T1000 (cell line): ENCODE results near the gene GNAS-AS1.

Experiments used
- DNase-seq: peaks from one replicate; lab custom pipeline; 2025; ENCODE audit warnings: mixed read lengths; lab: John Stamatoyannopoulos, UW

GNAS-AS1 gene

DNA sequence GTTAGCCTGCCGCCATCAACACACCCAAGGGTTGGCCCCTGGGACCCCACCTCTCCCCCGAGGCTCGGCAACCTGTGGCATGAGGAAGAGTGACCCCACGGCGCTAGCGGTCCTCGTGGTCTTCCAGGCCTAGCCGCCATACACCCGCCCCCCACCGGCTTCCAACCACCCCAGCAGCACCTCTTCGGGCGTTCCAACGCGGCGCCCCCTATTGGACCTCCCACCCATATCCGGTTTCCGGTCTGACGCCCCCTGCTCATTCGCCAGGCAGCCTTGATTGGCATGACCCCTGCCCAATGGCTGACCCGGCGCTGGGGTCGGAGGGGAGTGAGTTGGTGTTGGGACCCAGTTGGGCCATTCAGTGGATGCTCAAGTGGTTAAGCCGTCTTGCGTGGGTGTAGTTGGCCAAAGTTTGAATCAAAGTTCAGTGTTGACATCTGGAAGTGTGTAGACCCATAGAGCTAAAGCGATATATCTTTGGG, at the start of gene GNAS-AS1:
Gene GNAS-AS1, minus strand, starts transcription at position 210 of the 482 bp plus-strand sequence.
- no peak for DNase-seq

DNA sequence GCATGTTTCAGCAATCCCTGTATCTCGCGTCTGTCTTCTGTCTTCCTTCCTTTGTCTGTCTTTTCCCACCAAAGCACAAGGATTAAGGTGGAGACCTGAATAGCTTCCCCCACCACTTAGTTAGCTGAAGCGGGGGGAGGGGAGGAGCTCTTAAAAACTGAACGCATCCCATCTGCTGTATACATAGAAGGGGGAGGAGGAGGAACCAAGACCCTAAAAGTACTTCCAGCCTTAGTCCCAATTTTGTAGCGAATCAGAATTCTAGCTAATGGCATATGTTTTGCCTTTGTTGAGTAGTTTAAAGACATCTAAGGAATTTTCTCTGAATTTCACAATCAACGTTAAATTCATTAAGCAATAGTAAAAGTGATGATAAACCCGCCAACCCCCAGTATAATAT, 49.7 kb upstream of the GNAS-AS1 start:
- no peak for DNase-seq

DNA sequence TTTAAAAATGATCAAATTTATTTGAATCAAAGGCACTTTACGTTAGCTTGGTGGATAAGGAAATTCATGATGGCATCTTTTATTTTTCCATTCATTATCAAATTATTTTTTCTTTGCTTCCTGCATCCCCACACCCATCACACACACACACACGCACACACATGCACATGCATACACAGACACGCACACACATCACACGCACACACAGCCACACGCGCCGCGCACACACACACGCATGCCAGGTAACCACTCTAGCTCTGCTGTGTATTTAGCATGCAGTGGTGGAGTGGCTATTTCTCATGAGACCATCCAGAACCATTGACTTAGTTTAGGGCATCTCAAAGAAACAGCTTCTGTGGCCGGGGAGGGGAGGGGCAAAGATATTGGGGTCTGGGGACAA, 48.8 kb upstream of the GNAS-AS1 start:
- no peak for DNase-seq

DNA sequence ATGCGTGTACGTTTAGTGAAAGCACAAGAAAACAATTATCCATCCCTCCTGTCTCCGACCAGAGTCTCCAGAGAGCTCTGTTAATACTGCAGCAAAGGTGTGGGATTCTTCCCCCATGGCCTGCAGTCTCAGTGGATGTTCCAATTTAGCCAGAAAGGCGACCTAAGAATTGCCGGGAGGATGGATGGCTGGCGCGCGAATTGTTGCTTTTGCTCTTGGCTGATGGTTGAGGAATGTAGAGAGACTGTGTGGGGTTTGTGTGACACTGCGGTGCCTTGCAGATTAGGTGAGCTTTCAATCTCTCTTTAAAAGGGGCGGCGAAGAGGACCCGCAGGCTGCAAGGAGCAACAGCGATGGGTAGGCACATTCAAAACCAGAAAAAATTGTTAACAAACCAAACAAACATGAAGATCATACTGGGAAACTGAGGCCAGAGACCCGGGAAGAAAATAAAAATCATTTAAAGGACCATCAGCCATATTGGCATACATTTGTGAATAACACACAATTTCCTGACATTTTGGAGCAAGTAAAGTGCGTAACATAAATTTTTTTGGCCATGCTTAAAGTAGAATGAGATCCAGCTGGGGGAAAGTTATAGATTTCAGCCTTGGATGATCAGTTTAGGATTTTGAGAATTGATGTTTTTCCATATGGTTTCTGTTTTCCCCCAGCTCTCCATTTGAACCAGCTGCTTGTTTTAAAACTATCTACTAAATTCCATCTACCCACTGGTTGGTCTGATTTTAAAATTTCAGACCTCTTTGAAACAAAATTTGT, 48.1 kb upstream of the GNAS-AS1 start:
- DNase-seq: no peak

DNA sequence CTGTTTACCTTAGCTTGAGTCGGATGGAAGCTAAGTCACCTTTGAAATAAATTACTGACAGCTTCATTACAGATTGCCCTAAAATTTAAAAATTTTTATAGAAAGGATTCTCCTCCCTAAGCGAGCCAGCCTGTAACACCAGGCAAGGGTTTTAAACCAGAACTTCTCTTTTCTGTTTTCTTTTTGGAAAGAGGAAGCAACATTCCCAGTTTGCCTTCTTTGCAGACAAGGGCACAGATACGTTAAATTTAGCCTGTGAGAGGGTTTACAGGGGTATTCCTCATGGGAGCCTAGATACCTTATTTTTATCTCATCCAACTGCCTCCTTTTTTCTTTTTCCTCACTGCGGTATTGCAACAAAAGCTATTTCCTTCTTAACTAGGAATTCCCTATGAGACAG, 46.8 kb upstream of the GNAS-AS1 start:
- no peak for DNase-seq

DNA sequence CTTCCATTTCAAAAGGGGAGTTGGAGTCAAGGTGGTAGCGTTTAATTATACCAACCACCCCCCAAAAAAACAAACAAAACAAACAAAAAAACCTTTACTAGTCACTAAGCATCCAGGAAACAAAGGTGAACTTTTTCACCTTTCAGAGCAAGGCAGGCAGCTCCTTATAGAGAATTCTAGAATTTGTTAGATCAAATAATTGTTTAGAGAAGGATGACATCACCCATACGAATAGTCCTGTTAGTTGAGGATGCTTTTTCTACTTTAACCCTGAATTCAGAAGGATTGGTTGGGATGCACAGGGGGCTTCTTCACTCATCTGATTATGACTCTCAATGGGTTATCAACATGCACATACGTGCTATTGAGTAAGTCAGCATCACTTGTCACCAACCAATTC, 46.1 kb upstream of the GNAS-AS1 start:
- no peak for DNase-seq

DNA sequence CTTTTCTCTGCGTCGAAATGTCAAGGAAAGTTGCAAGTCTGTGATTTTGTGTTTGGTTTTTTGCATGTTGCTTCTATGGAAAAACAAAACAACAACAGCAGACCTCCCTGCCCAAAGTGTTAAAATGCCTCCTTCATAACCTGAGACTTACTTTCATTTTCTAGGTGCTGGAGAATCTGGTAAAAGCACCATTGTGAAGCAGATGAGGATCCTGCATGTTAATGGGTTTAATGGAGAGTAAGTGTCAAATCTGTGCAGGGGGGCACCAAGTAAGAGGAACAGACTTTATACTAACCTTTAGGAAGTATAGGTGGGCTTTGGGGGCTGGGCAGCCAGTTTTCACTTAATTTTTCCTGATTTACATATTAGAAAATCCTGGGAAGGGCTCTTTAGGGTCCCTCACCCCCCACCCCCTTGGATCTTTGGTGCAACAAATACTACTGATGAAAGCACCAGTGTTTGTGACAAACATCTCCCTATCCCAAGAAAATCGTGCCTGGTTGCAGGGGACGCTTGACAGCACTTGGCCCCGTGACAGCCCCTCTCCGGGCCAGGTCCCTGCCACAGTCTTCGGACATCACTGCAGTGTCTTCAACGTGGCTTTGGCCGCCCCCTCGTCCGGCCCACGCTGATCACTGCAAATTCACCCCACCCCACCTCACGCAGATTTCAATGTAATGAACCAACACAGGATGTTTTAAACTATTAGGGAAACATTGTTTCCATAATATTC, 44.9 kb upstream of the GNAS-AS1 start:
- no peak for DNase-seq

DNA sequence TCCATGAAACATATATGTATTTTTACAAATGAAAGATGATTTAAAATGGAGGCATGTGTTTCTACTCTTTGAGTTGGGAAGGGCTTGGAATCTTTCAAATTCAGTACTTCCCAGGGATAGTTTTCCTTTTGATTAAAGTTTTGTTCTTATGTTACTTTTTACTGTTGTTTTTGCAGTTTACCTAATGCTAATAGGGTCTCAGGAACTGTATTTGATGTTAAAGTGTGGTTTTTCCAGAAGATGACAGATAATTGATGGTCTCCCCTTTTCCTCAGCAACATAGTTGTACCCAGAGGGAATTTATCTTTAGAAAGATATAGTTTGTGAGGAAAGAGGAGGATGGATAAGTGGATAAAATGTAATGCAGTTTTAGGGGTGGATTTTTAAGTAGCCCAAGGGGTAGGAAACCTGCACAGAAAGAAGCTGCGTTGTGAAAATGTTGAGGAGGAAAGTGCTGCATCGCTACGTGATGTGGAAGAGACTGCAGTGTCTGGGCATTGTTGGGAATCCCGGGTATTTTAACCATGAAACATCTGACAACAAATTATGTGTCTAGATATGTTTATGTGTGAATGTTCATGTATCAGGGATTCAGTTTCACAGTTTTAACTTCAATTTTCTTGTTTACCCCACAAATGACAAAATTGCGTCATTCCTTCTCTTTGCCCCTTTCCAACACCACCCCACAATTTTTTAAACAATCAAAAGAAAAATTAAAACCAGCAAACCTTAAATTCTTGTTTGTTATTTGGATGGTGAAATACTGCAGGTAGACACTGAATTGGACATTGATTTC, 44.1 kb upstream of the GNAS-AS1 start:
- no peak for DNase-seq

DNA sequence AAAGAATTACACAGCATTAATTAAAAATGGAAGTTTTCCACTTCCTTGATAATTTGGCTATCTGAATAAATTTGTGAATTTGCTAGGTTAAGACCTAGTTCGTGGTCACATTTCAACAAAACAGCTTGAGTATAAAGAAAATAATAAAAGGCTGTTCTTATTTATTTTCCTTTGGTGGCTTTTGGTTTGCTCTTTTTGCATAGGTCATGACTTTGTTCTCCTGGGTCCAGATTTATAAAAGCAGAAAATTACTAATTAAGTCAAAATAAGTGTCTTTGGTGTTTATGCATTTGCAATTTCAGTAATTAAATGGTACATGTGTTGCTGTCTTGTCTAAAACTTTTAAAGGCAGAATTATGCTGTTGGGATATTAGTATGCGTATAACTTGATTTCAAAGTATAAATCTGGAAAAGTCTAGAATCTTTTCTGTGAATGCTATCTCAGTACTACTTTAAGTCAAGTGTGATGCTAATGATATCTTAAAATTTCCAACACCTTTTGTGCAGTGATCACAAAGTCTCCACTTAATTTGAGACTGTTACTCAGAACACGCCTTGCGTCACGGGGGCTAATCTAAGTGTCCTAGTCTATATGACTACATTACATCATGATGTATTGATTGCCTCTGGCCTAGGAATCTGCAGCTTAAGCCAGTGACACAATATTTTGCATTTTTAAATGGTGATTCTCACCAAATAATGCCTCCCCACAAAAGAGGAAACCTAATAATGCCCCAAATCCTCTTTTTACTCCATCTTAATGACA, 42.8 kb upstream of the GNAS-AS1 start:
- no peak for DNase-seq

DNA sequence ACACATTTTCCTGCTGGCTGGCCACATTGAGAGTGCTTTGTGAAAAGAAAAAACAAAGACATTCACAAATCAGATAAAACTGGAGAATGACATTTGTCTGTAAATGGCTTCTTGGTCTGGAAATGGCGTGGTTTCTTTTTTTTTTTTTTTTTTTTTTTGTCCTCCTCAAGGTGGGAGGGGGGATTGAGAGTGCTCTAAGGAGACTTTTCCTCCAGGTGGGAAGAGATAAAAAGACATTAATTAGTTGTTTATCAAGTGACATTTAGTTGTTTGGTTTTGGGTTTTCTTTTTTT, 42.2 kb upstream of the GNAS-AS1 start:
- no peak for DNase-seq

DNA sequence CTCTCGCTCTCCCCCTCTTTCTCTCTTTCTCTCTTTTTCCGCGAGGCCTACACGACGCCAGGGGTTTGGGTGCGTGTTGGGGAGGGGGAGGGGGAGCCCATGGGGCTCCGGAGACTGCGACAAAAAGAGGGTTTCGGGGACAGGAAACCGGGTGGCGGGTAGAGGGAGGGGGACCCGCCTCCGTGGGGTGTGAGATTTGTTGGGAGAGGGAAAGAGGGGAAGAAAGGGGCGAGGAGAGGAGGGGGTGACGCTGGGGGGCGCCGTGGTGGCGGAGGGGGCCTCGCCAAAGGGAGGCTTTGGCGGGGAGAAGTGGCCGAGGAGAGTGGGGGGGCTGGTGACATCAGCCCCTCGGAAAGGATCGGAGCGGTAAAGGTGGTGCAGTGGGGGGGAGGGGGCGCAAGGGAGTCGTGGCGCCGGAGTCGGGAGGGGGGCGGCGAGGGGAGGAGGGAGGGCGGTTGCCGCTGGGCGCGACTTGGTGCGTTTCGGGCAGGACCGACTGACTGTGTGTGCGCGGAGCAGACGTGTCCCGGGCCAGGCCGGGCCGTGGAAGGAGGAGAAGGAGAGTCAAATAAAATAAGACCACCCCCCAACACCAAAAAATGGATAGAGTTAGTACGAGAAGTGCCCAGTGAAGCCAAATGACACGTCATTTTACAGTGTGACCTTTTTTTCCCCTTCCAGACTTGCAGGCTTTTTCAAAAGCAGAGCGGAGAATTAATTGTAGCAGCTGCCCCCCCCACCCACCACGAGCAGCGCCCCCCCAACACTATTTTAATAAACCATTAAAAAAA, 41.6 kb upstream of the GNAS-AS1 start:
- DNase-seq: peak; percentile 2

DNA sequence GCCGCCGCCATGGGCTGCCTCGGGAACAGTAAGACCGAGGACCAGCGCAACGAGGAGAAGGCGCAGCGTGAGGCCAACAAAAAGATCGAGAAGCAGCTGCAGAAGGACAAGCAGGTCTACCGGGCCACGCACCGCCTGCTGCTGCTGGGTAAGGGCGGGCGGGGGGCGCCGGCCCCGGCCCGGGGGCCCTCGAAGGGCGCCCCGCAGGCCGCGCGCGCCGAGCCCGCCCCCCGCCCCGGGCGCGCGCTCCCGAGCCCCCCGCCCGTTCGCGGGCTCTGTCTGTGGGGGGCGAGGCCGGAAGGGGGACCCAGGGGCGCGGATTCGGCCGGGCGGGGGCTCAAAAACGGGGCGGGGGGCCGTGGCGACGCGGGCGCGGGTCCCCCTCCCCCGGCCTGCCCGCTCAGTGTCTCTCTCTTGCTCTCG, 41.0 kb upstream of the GNAS-AS1 start:
- DNase-seq: no peak

DNA sequence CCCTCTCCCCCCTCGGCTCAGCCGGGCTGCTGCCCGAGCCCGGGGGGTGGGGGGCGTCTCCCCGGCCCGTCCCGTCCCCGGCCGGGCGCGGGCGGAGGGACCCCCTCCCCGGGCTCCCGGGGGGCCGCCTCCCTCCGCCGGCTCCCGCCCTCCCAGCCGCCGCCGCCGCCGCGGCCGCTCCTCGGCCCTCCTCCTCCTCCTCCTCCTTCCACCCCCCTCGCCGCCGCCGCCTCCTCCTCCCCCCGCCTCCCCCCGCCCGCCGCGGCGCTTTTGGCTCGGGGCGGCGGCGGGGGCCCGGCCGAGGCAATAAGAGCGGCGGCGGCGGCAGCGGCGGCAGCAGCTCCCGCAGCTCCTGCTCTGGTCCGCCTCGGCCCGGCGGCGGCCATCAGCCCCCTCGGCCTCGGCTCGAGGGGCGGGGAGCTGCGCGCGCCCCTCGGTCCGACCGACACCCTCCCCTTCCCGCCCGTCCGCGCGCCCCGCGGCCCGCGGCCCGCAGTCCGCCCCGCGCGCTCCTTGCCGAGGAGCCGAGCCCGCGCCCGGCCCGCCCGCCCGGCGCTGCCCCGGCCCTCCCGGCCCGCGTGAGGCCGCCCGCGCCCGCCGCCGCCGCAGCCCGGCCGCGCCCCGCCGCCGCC, 40.5 kb upstream of the GNAS-AS1 start:
- DNase-seq: no peak

DNA sequence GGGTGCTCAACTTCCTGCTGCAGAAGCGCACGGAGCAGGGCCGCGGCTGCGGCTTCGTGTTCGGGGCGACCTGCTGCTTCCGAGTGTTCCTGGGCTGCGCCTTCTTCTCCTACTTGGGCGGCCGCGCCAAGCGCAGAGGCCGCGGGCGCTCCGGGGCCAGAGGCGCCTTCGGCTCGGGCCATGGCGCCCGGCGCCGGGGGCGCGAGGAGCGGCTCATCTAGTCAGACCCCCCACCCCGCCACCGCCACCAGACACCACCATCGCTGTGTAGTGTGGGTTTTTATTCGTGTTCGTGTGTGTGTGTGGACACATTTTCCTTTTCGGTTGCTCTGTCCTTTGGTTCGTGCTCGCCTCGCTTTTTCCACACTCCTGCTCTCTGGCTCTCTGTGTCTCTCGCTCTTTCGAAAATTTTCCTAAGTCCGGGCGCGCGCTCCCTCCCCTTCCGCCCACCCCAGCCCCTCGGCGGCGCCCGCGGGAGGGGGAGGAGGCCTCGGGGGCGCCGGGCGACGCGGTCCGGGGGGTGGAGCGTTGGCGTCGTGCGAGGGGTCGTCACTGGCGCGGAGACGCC, 39.9 kb upstream of the GNAS-AS1 start:
- DNase-seq: no peak

DNA sequence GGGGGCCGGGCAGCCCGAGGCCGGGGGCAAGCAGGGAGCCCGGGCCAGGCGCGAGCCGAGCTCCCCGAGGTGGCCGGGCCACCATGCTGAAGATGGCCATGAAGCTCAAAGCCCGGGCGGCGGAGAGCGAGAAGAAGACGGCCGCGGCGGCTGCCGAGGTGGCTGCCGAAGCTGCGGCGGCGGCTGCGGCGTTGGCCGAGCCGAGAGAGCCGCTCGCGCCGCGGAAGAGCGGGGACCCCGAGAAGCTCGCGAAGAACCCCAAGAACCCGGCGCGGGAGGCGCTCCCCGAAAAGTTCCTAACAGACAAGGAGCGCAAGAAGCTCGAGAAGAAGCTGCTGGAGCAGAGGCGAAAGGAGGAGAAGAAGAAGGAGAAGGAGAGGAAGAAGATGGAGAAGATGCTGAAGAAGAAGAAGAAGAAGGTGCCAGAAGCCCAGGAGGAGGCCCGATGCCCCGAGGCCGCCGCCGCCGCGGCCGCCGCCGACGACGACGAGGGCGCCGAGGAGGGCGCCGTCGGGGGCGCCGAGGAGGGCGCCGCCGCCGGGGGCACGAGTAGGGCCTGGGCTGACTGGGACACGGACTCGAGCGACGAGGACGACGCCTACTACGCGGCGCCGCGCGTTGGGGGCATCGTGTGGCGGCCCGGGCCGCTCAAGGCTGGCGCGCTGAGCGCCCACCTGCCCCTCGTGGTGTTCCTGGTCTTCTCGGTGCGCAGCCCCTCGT, 39.3 kb upstream of the GNAS-AS1 start:
- DNase-seq: no peak

DNA sequence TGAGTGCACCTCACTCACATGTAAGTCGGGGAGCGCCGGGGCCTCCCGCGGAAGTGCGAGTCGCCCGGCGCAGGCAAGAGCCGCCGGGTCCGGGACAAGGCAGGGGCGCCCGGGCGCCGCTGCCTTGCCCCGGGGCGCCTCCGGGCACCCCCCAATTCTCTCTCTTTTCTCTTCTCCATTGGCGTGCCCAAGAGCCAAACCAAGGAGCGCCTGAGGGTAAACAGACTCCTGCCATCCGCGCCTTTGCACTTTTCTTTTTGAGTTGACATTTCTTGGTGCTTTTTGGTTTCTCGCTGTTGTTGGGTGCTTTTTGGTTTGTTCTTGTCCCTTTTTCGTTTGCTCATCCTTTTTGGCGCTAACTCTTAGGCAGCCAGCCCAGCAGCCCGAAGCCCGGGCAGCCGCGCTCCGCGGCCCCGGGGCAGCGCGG, 38.6 kb upstream of the GNAS-AS1 start:
- DNase-seq: no peak

DNA sequence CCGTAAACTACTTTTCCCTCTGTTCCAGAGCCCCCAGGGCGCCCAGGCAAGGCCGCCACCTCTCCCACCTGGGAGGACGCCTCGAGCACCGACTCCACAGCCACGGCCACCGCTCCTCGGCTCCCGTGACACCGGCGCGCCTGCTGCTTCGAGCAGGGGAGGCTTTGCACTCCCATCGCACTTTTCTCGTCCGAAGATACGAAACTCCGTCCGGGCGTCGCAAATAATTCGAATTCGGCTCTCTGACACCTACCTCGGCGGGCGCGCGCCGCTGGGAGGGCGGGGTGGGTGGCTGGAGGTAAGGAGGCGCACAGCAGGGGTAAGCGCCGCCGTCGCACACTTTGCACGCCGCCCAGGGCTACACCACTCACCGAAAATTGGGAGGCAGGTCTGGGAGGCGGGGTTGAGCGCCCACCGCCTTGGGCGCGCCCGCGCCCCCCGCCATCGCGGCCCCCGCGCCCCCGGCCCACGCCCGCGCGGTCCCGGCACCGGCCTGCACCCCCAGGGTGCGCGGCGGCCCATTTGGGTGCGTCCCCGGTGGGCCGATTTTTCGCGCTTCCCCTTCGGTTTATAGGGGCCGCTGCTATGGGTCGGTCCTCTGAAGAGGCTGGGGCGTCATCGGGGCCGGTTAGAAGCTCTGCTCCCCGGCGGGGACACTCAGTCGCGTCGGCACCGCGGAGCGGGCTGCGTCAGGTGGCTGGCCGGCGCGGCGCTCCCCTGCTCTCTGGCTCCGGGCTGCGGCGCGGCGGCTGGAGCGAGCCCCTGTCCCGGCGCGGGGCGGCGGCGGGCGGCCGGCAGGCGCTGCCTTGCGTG, 38.0 kb upstream of the GNAS-AS1 start:
- DNase-seq: no peak

DNA sequence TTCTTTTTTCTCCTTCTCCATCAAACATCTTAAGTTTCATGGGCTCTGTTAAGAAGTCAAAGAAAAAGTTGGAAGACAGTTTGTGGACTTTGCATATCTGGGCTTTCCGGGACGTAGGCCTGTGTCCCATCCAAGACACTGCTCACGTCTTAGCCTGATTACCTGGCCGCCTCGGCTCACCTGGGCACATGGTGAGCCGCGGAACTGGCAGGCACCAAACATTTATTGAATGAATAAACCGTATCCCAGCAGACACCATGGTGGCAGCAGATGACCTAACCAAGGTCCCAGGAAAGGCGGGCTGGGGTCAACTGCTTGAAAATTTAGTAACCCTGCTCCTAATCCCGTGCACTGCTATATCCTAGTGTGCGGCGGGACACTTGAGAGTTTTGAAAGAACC, 37.4 kb upstream of the GNAS-AS1 start:
- DNase-seq: no peak

DNA sequence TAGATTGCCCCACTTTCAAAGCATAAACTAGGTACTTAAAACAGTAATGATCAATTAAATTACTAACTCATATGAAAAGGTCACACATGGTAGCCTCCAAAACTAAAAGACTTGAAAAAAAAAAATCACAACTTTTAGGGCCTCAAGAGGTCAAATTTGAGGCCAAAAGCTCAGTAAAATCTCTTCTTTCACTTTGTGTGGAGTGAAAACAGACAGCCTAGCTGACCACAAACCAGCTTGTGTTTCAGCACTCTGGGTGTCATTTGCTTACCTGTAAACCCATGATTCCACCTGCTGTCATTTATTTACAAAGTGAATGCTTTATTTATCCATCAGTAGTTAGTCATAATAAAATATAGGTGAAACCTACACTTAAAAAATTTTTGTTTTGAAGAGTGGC, 35.8 kb upstream of the GNAS-AS1 start:
- DNase-seq: no peak
